GM21737 (cell line): ENCODE measurements around the gene CEP78.
"Not testable (repeated sequence)": the region's sequence is repeated elsewhere in the genome, so short reads cannot be mapped to it uniquely, and the experiment has no call there.

Experiments
- ATAC-seq: cut with Tn5 transposase; IDR thresholded peaks from one replicate; pipeline ENCODE4 v1.9.1; 2021; ENCODE audit warnings: mild to moderate bottlenecking, moderate library complexity; ENCODE audit not compliant: unreplicated experiment

CEP78 gene

DNA sequence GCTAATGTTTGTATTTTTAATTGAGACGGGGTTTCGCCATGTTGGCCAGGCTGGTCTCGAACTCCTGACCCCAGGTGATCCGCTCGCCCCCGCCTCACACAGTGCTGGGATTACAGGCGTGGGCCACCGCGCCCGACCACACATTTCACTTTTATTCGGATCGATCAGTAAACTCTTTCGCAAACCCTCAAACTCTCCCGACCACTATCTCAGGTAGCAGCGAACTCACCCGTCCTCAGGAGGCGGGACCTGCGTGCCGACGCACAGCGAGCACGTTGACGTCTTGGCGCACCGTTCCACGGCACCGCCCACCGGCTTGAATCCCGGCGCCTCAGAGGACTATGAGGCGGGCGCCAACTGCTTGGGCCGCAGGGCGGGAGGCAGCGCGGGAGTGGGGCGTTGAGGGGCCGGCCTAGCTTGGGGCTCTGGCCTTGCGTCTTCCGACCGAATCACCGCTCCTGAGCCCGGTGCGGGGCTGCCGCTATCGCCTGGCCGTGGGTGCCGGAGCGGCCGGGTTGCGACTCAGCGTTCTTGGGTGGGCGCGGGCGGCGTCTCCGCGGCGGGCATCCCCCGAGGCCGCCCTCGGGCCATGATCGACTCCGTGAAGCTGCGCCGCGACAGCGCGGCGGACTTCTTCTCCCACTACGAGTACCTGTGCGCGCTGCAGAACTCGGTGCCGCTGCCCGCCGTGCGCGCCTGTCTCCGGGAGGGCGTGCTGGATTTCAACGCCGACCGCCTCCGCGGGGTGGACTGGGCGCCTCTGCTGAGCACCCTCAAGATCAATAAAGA is at the start of gene CEP78:
Gene CEP78 (plus strand): TSS at position 314 of the 789 bp plus-strand sequence. CDS start 276 bp downstream, at position 590.
- peak; percentile 99 for ATAC-seq

DNA sequence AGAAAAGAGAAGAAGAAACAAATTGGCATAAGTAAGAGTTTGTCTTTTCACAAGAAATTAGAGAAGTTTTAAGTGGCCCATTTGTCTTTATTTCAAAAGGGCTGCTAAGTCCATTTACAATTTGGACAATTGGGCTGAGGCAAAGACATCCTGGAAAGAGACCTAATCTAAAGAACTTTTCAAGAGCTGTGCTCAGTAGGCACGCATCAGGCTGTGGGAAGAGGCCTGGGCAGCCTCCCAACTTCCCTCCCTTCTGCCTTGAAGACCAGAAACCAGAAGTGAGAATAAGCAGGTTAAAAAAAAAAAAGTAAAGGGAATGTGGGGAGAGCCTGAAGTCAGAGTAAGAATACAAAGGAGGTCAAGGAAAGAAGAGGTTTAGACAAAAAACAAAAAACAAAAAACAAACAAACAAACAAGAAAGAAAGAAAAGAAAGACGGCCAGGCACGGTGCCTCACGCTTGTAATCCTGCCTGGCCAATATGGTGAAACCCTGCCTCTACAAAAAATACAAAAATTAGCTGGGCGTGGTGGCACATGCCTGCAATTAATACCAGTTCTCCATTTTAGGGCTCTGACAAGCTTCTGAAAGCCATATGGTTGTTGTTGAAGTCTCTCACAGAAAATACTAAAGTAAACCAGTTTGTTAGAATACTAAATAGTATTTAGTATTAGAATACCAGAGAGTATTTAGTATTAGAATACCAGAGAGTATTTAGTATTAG is 48.0 kb upstream of the CEP78 start:
- no peak for ATAC-seq

DNA sequence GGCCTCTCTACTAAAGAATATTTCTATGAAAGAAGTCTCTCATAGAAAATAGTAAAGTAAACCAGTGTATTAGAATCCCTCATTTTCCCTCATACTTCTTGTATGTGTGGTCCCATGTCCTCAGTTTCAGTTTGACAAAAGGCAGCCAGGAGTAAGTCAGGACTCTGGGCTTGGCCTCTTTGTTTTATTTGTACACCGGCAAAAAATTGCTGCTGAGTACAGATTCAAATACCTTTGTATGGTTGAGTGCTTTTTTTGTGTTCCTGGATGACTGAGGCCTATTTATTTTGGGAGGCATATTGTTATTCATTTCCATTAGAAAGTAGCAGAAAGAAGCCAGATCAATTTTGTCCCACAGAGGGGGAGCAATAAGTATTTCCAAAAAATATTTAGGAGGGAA is 47.3 kb upstream of the CEP78 start:
- ATAC-seq: no peak

DNA sequence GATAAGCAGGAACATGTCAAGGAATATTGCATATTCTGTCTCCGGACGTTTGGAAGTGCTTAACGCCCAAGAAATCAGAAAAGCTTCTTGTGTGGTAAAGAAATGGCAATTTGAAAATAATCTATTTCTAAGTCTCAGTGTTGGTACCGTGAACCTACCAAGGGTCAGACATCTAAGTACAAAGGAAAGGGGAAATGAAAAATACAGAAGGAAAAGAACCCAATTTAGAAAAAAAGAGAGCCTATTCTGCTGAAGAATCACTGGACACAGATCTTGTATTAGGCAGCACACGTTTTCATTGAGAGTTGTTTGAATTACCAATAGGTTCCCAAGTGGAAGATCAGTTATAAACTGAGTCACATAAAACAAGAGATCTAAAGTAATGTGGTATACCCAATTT is 46.9 kb upstream of the CEP78 start:
- ATAC-seq: no peak

DNA sequence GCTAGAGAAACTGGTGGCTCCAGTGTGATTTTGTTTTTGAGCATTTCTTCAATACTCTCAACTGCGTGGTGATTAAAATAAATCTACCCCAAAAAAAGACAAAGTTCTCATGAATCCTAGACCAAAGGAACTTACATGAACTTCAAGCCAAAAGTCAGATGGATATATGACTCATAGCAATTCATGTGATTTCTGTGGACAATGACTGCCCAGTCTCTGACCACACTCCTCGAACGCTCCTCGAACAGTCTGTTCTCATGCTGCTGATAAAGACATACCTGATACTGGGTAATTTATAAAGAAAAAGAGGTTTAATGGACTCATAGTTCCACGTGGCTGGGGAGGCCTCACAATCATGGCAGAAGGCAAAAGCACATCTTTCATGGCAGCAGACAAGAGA is 46.4 kb upstream of the CEP78 start:
- no peak for ATAC-seq

GRCh38 chr9:78191931-78192330 is 43.9 kb upstream of the CEP78 start:
- ATAC-seq: no peak

- no peak for ATAC-seq
Observed at GRCh38 chr9:78196258-78196657, 39.6 kb upstream of the CEP78 start.

GRCh38 chr9:78201158-78201777 is 34.6 kb upstream of the CEP78 start:
- ATAC-seq: peak; percentile 84

- no peak for ATAC-seq
Observed at GRCh38 chr9:78207319-78207718, 28.6 kb upstream of the CEP78 start.

DNA sequence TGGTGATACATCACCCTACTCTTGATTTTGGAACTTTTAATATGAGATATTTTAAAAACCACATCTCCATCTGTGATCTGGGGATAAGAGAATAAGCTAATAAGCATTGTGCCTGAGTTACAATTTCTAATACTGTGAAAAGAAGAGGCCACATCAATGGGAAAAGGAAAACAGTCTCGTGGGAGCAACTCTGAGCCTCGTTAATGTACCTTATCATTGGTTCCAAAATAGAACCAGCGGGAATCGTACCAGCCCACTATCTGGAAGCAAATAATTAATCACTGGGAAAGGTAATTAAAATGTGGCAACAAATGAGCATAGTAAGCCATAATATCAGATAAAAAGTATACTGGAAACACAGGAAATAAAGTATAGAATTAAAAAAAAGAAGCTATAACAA is 28.0 kb upstream of the CEP78 start:
- ATAC-seq: no peak

DNA sequence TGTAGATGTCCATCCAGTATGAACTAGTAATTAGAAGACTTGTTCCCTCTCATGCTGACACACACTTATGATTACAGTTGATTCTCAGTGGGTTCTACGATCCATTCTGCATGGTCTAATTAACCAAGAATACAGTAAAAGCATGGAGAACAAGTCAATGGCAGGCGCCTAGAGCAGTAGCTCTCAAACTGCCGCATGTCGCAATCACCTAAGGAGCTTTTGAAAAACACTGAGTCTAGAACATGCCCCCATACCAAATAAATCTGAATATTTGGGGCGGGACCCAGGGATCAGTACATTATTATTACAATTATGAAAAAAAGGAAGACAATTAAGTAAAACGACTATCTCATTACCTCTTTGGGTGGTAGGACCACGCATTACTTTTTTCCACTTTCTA is 26.7 kb upstream of the CEP78 start:
- ATAC-seq: no peak

DNA sequence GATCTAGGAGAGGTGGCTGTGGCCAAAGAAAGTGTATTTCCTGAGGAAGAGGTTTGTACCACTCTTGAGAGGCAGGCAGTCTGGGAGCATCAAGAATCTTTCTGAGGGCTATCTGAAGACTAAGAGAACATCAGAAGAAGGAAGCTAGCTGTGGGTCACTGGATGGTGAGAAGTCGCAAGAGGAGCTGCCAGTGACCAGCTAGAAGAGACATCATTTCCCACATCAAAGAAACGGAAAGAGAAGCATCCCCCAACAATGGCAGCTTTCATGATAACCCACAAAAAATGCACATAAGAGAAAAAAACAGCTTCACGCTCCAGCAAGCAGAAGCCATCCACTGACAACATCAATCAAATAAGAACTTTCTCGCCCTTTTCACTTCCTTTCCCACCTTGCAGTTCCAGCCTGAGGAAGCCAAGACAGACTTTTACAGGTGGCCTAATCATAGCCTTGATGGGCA is 25.0 kb upstream of the CEP78 start:
- ATAC-seq: peak; percentile 85

- ATAC-seq: no peak
Observed at GRCh38 chr9:78212868-78213267, 23.0 kb upstream of the CEP78 start.

DNA sequence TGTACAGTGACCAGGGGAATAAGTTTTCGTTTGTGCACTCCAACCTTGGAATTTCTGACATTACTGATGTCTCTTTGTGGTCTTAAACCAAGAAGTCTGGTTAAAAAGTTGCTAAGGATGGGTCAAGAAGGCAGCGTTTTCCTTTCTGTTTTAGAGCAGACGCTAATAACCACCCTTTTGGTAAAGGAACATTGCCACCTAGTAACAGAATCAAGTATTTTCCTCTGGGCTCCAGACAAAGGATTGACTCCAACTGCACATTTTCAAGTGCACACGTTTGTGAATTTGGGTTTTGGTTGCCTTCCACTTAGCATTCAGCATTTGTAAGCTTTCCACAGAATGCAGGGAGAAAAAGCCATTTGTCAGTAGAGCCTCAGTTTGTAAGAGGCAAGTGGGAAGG is 22.2 kb upstream of the CEP78 start:
- no peak for ATAC-seq

- ATAC-seq: no peak
Observed at GRCh38 chr9:78214492-78214891, 21.4 kb upstream of the CEP78 start.

- ATAC-seq: no peak
Observed at GRCh38 chr9:78215706-78216105, 20.2 kb upstream of the CEP78 start.

GRCh38 chr9:78218890-78219289 is 17.0 kb upstream of the CEP78 start:
- ATAC-seq: no peak

DNA sequence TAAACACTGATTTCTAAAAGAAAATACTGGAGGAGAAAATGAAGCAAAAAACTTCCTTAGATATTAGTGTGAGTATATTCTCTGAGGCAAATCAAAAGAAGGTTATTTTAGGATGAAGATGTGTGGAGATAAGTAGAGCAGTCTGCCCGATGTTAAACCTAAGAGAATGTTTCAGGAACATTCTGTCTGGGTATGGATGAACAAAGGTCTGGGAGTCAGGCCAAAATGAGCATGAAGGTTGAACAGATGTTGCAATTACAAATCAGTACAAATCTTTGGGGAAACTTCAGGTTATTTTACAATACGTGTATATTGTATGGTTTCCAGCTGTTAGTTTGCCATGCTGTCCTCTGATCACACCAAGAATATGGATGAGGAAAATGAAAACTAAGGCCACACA is 14.4 kb upstream of the CEP78 start:
- no peak for ATAC-seq

DNA sequence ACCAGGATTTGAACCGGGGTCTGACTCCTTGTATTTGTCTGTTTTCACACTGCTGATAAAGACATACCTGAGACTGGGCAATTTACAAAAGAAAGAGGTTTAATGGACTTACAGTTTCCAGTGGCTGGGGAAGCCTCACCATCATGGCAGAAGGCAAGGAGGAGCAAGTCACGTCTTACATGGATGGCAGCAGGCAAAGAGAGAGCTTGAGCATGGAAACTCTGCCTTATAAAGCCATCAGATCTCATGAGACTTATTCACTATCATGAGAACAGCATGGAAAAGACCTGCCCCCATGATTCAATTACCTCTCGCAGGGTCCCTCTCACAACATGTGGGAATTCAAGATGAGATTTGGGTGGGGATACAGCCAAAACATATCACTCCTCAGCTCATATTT is 14.0 kb upstream of the CEP78 start:
- ATAC-seq: not testable (repeated sequence)

GRCh38 chr9:78230761-78231160 is 5.1 kb upstream of the CEP78 start:
- no peak for ATAC-seq

DNA sequence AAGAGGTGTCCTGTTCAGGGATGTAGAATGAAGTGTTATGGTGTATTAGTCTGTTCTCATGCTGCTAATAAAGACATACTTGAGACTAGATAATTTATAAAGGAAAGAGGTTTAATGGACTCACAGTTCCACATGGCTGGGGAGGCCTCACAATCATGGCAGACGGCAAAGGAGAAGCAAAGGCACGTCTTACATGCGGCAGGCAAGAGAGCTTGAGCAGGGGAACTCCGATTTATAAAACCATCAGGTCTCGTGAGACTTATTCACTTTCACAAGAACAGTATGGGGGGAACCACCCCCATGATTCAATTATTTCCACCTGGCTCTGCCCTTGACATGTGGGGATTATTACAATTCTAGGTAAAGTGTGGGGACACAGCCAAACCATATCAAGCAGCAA is 3.4 kb upstream of the CEP78 start:
- ATAC-seq: not testable (repeated sequence)

DNA sequence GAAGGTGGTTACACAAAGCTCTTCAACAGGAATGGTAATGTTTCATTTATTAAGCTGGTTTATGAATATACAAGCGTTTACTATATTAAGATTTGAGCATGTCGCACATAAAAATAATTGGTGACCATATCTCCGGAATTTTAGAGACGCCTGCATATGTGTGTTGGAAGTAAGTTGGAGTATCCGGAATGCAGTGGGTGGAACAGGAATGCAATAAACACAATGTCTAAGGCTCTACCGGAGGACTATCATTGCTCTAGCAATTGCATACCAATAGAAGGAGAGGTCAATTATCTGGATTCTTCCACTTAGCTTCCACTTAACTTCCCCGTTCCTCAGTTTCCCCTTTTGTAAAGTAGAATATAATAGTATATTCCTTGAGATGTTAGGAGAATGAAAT is 1.1 kb upstream of the CEP78 start:
- ATAC-seq: no peak
